Stimulated activated CD4-positive, alpha-beta T cell treated with anti-CD3 and anti-CD28 coated beads, Interleukin-12 subunit alpha, Interleukin-12 subunit beta, amount 100 ng/mL, for 24 hours (primary cell): ENCODE data around the gene EDNRB.
"Not testable (repeated sequence)": the region's sequence is repeated elsewhere in the genome, so short reads cannot be mapped to it uniquely, and the experiment has no call there.

Experiments
- DNase-seq, 2 experiments: peaks; one replicate each; pipeline ENCODE4 v3.0.0-alpha.2; 2020; ENCODE audit warnings: low read depth in 2 of 2

EDNRB gene

DNA sequence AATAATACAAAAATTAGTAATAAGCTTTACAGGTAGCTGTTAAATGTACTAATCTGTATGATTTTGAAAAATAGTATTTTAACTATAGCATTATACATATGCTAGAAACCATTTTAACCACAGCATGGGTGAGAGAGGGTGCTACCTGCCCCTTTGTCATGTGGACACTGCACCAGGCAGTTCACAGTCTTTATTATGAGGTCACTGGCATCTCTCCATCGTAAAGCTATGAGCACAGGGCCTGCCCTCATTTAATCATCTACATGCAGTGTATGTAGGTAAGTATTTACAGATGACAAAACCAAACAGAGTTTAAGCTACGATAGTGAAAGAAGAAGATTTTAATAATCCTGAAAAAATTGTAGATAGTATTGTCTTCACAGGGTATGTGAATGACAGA, 21.7 kb downstream of the EDNRB start:
- no peak for DNase-seq

DNA sequence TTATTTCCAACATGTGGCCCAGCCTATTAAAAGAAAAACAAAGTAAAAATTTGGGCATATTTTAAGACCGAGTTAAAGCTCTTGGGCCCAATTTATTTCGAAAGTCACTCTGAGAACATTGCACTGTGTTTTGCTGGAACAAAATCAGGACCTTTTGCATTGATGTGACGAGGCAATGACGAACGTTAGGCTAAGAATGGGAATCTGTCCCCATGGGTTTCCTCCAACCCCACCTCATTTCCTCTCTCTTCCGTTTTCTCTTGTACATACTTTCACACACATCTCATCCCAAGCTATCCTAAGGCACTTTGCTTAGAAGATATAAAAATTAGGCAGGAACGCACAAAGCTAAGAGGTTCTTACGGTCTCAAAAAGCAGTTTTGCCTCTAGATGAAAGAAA, 22.1 kb downstream of the EDNRB start:
- DNase-seq, result no peak

DNA sequence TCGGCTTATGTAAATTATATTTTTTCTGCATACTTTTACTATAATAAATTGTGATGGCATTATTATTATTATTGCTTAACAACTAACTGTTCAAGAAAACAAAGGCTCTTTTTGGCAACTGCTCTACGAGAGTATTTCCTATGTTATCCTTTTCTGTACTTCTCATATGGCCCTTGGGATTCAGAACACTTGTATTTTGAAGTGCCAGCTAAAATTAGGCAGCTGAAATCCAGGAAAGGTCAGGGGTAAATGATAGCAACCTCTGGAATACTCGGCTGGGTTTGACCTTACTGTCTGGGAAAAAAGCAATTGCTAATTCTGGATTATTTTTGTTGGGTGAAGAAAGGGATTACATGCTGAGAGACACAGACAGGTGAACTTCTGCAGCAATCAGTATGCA, 23.9 kb downstream of the EDNRB start:
- DNase-seq, result no peak

GRCh38 chr13:77893066-77893465, 25.6 kb downstream of the EDNRB start:
- no peak for DNase-seq

DNA sequence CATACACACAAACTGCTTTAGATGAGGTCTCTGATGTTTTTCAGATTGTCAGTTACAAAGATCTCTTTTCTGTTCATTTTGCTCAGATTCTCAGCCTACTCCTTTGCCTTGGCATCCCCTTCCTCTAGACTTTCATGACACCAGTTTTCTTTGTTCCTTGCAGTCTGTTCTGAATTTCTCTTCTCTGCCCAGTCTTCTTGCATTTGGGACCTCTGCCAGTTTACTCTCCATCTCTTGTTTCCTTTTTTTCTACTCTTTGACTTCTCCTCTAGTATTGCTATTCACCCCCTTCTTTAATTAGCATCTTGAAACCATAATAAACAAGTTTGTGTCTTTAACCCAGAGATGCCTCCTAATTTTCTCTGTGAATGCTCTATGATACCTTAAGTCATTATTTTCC, 26.1 kb downstream of the EDNRB start:
- no peak for DNase-seq

DNA sequence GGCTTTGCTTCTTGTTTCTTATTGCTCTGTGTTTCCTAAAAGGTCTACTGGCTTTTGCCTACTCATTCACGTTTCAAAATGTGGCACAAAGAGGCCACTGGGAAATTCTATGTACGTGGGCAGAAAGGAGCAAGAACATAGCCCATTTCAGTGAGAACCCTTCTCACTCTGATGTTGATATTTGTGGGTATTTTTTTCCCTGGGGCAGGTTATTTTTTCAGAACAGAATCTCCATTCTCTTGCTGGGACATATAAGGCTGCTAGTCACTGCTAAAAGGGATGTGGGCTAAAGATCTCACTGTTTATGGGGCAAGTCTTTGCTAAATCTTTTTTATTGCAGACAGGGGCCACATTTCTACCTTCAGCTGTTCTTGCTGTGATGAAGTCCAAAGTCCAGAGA, 27.1 kb downstream of the EDNRB start:
- no peak for DNase-seq

- no peak for DNase-seq
Observed at GRCh38 chr13:77891041-77891440, 27.6 kb downstream of the EDNRB start.

DNA sequence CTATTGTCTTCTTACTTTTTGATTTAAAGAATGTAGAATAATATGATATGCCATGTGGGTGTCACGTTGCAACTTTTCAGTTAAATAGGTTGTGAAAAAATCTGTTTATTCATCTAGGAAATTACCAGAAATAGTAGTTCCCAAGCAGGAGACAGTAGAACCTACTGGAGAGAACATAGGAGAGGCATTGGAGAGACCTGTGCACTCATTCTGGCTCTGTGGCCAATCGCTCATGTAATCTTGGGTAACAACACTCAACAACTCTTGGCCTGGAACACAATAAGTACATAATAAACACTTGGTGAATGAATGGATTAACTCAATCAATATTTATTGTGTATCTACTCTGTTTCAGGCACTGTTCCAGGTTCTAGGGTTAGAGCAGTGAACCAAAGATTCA, 35.3 kb downstream of the EDNRB start:
- DNase-seq, result no peak

DNA sequence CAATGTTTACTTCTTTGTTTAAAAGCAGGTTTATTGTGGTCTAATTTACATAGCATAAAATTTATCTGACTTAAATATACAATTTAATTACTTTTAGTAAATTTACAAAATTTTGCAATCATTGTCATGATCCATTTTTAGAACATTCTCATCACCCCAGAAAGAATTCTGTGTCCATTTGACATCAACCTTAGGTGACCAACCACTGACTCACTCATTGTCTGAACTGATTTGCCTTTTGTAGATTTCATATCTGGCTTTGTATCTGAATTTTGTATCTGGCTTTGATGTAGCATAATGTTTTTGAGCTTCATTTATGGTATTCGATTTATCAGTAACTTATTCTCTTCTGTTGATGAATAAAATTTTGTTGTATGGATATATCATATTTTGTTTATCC, 40.4 kb downstream of the EDNRB start:
- no peak for DNase-seq

- DNase-seq, result no peak
Observed at GRCh38 chr13:77876176-77876575, 42.5 kb downstream of the EDNRB start.

- no peak for DNase-seq
Observed at GRCh38 chr13:77874406-77874805, 44.2 kb downstream of the EDNRB start.

GRCh38 chr13:77872995-77873394, 45.6 kb downstream of the EDNRB start:
- DNase-seq, result no peak

DNA sequence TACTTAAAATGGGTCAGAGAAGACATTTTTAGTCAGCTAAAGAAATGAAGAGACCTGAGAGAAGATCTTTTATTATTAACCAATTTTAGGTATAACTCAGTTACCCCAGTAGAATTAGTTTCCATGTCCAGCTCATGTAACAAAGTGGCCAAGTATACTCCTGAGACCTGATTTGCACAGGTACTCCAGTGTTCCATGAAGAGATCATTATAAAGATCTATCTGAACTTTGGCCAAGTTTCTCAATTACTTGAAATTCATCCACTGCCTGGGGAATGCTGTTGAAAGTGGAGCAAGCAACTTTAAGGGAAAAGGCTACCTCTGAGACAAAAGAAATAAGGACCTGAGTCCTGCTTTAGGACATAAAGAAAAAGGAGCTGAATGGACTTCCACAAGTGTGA, 47.0 kb downstream of the EDNRB start:
- DNase-seq, result no peak

GRCh38 chr13:77868717-77869116, 49.9 kb downstream of the EDNRB start:
- no peak for DNase-seq

DNA sequence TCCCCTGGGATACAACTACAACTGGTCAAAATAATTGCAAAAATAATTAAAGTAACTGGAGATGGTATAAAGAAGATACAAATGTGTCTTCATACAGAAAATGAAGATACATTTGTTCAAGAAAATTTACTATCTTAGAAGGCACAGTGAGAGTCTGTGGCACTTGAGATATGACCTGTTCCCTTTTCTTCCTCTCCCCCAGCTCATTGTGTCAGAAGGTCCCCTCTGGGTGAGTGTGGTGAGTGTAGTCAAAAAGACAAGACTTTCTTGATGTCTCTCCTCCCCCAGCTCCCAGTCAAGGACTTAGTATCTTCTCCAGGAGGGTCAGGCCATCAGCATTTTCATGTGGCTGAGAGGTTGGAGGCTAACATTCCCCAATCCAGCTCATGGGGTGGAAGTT, 51.7 kb downstream of the EDNRB start:
- no peak for DNase-seq

DNA sequence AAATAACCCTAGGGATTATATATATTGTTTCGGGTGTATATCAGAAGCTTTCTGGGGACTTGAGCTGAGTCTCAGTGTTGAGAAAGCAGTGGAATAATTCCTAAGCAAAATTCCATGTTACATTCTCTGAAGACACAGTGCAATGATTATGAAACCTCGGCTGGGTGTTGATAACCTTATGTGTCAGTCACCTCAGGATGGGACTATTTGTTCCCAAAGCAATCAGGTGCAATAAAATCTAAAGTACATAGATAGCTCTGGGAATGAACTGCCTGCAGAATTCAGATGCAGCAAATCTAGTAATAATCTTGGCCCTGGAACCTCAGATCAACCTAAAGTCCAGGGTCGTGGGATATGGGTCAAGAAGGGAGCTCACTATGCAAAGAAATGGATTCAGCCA, 53.0 kb downstream of the EDNRB start:
- no peak for DNase-seq

DNA sequence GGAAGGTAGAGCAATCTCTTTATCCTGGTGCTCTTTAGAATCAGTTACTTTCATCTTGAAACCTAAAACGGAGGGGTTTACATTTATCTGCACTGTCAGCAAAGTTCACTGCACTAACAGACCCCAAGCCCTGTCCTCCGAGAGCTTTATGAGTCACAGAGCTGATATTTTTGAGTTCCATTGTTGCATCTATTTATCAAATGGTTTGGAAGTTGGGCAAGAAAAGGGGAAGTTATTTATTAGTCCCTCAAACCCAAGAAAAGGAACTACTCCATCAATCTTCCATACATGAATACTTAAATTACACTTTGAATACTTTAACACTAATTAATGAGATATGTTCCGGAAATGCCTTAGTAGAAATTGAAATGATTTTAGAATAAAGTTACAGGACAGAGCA, 55.5 kb downstream of the EDNRB start:
- DNase-seq, result no peak

GRCh38 chr13:77861741-77862140, 56.9 kb downstream of the EDNRB start:
- no peak for DNase-seq

- no peak for DNase-seq
Observed at GRCh38 chr13:77860507-77860981, 58.1 kb downstream of the EDNRB start.

- no peak for DNase-seq
Observed at GRCh38 chr13:77859450-77859849, 59.2 kb downstream of the EDNRB start.

GRCh38 chr13:77857531-77858209, 61.0 kb downstream of the EDNRB start:
- no peak for DNase-seq

DNA sequence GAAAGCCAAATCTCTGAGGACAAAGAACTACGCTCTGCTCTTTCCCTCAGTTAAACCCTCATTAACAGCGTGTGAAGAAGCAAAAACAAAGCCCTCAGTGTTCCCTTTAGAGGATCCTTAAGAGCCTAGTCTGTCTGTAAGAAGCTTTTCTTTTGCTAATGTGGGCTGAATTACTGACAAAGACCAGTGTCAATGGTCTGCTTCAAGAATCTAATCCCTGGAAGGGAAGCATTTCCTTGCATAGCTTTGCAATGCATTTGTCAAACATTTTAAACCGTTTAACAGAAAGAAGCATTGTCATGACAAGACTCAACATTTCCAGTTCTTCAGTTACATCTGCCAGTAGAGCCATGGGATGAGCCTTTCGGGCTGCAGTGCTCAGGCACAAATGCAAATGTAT, 64.9 kb downstream of the EDNRB start:
- no peak for DNase-seq

DNA sequence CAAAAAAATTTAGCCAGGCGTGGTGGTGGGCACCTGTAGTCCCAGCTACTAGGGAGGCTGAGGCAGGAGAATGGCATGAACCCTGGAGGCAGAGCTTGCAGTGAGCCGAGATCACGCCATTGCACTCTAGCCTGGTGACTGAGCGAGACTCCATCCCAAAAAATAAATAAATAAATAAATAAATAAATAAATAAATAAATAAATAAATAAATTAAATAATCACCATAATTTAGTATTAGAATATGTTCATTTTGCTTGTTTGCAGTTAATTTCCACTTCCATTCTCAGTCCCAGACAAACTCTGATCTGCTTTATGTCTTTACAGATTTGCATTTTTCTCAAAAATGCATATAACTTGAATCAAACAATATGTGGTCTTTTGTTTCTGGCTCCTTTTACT, 70.6 kb downstream of the EDNRB start:
- not testable (repeated sequence) for DNase-seq

DNA sequence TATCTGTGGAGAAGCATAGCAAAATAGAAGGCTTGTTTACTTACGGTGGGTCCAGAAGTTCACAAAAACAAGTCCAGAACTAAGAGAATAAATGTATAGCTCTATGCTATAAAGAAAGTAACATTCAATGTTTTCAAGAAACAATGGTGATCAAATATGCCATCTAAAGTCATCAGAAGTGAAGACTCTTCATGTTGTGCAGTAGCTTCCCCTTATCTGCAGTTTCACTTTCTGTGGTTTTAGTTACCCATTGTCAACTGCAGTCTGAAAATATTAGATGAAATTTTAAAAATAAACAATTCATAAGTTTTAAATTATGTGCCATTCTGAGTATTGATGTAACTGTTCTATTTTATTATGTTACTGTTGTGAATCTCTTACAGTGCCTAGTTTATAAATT, 72.5 kb downstream of the EDNRB start:
- DNase-seq, result no peak
